Limb (tissue), 2 donors: ENCODE measurements around the gene FAM13B.
"Not testable (repeated sequence)": the region's sequence is repeated elsewhere in the genome, so short reads cannot be mapped to it uniquely, and the experiment has no call there.

ENCODE experiments used
- DNase-seq, 2 donors: peaks; one replicate each; pipeline ENCODE4 v3.0.0-alpha.2; 2016; ENCODE audit errors: extremely low spot score in 2 of 2

The FAM13B gene

DNA sequence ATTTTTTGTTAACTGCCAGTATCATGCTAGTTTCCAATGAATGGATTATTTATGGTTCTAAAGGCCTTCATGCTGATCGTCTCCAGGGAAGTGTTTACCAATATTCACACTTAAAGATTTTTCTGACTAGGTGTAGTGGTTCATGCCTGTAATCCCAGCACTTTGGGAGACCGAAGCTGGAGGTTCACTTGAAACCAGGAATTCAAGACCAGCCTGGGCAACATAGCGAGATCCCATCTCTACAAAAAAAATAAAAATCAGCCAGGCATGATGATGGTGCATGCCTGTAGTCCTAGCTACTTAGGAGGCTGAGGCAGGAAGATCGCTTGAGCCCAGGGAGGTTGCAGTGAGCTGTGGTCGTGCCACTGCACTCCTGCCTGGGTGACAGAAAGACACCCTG, 43.5 kb downstream of the FAM13B start:
- DNase-seq = no peak

DNA sequence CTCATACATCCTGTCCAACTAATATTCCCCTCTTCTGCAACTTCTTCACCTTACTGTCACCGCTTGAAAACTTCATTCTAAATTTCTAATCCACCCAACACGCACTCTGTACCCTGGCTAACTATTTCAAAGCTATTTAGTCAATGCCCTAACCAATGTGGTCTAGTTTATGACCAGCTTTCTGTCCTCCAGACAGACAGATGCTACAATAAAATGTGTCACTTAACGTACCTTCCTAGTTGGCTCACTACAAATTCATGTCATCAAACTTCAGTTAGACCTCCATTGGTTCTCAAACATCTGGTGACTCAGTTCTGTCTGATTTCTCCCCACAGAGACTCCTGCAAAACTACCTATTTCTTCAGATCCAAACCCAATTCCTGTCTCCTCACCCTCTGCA, 57.7 kb downstream of the FAM13B start:
- DNase-seq = no peak

DNA sequence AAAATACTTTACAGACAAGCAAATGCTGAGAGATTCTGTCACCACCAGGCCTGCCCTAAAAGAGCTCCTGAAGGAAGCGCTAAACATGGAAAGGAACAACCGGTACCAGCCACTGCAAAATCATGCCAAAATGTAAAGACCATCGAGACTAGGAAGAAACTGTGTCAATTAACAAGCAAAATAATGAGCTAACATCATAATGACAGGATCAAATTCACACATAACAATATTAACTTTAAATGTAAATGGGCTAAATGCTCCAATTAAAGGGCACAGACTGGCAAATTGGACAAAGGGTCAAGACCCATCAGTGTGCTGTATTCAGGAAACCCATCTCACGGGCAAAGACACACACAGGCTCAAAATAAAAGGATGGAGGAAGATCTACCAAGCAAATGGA, 62.5 kb downstream of the FAM13B start:
- not testable (repeated sequence) for DNase-seq

DNA sequence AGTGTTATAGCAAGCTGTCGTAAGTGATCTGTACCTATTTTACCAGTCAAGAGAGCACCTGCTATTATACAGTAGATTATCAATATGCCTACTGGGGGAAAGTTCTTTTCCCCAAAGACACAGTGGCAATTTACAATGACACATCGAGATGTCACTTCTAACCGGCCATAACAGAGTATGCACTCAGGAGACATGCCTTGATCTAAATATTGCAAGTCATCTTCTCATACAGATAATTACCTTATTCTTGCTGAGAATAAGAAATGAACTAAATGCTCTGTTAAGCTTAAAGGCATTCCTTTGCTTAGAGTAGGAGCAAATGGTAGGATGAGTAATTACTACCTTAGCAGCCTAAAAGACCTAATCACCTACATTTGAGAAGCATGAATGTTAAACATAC, 72.1 kb downstream of the FAM13B start:
- DNase-seq = no peak

DNA sequence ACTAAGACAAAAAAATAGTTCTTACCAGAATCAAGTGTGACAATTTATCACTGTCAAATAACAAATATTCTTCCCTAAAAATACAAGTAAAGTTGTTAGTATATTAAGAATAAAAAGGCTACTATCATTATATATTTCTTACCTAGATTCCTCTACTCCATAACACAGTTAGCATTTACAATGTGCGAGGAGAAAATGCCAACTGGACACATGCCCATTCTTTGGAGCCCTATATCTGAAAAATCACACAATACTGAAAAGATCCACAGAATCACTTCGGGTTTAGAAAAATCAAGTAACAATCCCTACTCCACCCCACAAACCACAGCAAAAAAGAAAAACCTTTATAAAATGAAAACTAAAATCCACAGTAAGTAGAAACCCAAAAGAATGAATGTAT, 72.7 kb downstream of the FAM13B start:
- no peak for DNase-seq

DNA sequence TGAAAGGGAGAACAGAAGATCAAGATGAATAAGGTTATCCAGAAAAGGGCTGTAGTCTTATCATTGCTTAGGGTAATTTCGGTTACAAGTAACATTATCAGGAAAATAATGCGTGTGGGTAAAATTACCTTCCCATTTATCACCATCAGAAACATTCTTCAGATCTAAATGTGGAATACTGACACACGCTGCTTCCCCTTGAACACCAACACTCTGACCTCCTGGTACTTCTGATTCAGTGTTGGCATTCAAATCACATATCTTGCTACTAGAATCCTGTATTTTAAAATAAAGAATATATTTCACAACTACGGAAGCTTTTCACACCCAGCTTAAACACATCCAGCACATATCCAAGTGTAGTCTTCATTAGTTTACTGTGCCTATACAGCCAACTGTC, 73.4 kb downstream of the FAM13B start:
- no peak for DNase-seq

DNA sequence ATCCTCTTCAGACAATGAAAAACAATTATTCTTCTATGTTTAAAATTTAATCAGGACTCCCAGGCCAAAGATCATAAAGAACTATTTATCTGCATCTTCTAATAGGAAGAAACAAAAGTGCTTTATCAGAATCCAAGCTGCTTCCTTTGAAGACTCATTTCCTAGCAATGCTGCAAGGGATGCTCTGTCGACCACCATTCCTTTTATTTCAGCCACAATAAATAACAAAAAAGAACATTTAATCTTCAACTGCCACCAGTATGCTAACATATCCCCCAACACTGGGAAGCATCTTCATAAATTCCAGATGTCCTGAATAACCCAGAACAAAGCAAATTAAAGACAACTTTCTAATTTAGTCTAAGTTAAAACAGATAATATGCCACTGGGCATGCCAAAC, 74.9 kb downstream of the FAM13B start:
- DNase-seq = no peak

DNA sequence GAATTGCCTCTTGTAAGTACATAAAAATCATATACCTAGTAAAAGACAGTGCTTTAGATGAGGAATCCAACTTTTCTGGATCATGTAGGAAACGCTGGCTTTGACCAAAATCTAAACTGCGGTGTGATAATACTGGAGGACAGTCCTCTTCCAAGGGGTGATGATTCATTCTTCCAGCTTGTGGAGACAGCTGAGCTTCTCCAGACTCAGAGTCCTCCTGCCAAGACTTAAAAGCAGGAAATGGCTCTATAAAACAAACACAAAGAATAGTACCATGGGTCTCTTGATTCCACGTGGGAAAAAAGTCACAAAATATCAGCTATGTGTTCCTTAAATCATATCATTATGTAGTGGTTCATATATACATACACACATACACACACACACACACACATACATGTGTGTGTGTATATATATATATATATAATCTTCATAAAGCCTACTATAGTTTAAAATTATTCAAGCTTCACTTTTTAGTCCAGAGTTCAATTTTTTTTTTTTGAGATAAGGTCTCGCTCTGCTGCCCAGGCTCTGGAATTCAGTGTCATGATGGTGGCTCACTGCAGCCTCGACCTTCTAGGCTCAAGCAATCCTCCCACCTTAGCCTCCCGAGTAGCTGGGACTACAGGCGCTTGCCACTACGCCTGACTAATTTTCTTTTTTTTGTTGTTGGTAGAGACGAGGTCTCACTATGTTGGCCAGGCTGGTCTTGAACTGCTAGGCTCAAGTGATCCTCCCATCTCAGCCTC, 78.6 kb downstream of the FAM13B start:
- DNase-seq = peak in 1 of 2 donors; percentile 13

DNA sequence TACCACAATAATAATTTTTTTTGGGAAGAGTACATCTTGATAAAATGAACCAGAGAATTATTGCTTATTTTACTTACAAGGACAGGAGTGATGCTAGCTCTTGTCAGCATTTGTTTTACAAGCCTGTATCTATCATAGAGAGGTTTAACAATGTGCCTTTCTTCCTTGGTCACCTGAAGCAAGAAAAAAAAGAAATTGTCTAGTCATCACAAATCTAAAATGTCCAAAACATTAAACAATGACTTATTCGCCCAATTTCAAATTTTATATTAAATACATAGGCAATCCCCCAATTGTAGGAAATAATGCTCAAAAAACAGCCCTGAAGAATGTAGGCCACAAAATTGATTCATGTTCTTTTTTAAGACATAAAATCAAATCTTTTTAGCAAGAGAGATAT, 87.1 kb downstream of the FAM13B start:
- DNase-seq = no peak

DNA sequence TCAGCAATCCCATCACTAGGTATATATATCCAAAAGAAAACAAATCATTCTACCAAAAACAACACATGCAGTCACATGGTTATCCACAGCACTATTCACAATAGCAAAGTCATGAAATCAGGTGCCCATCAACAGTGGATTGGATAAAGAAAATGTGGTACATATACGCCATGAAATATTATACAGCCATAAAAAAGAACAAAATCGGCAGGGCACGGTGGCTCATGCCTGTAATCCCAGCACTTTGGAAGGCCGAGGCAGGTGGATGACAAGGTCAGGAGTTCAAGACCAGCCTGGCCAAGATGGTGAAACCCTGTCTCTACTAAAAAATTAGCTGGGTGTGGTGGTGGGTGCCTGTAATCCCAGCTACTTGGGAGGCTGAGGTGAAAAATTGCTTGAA, 88.6 kb downstream of the FAM13B start:
- not testable (repeated sequence) for DNase-seq

DNA sequence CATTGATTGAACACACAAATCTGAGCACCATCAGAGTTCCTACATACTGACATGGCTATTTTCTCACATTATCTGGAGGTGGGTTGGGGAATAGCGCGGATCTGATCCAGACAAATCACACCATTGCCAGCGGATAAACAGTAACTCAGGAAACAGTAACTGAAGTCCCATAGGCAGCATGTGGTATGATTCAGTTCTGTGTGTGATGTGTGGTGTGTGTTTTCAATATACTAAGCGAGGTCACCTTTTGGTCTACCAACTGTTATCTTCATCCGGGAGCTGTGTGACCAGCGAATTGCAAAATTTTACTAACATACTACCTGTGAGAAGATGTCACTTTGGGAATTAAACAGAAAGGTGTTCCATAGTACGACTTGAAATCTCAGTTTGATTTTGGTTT, 93.5 kb downstream of the FAM13B start:
- no peak for DNase-seq

DNA sequence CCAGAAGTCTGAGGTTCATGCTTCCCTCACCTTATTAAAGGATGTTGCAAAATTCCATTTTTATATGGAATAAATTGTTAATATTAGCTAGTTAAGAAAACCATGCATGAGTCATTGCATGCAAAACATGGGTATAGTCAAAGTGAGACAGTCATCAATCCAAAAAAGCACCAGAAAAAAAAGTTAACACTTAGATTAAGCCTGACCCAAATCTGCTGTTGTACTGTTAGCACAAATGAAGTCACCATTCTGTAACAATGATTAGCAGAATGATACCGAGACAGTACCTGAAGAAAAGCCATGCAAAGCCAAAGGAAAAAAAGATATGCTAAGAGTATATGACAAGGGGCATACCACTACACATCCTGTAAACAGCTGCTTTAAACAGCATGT, 94.1 kb downstream of the FAM13B start:
- DNase-seq = no peak

DNA sequence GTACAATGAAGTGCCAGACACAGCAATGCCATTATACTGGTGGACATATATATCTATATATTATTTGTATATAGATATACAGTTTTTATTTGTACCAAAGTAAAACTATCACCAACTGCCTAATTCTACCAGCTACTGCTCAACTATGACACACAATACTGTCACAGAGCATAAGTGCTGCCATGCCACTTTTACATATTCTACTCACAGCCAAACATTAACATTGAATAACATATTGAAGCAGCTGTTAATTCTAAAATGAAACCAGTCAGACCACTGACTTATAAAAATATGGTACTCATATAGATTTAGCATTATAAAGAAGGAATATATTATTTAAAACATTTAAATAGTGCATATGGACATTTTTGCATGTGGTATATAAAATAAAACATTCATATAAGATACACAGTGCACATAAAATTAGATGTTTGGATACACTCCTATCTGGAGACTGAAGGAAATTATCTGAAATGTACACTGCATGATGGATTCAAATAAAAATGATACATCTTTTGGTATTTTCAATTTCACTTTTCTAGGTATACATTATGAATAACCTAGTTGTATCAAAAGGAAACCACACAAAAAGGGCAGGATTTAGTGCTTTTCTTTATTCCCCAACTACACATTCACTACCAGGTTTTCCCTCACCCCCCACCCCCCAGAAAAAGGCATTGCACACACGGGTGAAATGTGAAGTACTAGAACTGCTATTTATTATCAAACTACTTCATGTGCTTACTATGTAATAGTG, 94.7 kb downstream of the FAM13B start:
- no peak for DNase-seq

DNA sequence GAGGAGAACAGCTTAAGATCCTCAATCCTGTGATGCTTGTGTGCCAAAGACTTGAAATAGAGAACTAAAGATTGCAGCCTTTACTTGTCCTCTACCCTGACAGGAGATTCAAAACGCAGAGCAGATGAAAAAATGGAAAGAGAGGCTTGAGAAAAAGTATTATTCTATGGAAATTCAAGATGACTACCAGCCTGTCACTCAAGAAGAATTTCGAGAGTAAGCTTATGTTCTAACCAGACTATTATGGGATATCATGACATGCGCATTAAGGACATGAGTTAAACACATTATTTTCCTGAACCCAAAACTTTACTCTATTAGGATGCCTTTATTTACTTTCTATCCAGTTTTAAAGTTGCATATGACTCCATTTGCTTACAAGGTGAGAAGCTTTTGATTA, 97.2 kb downstream of the FAM13B start:
- DNase-seq = no peak

DNA sequence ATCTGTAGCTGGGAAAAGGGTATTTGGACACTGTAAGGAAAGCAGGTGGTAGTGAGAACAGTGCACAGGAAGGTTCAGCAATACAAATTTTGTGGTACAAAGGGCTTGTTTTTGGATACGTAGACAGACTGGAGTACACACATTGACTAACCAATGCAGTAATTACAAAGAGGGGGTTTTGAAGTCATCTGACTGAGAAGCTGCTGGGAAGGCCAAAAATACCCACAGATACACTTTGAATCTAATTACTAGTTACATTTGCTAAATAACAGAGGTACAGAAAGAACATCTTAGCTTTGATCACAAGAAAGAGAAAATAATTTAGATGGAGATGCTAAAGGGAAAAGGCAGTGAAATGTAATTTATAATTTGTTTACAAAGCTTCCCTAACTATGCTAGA, 97.7 kb downstream of the FAM13B start:
- no peak for DNase-seq

DNA sequence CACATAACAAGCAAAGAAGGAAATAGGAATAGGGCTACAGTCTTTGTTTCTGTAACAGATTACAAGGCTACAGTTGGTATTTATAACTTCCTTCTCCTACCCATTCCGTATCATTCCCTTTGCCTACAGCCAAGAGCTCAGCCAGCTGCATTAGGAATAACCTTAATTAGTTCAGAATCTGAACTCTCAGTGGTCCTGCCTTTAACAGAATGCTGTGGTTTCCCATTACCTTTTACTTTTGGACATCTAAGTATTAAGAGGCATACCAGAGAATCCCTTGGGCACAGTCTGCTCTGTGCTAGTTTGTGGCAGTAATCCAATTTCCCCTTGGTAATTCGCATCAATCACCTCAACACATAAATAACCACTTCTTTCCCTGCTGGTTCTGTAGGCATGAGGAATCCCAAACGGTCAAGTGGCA, 99.4 kb downstream of the FAM13B start:
- peak in 1 of 2 donors; percentile 14 for DNase-seq

DNA sequence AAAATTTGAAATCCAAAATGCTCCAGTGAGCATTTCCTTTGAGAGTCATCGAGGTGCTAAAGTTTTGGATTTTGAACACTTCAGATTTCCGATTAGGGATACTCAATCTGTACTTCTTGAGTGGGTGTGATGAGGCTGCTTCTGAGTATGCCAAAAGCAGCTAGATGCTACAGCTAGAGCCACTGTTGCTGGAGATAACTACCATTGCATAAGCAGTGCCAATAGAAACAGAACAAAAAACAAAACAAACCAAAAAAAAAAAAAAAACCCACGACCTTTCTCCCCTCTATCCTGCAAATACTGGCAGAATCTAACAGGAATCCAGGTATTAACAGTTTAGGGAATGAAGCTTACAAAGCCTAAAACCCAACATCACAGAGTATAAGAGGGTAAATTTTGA, 100.1 kb downstream of the FAM13B start:
- DNase-seq = no peak

DNA sequence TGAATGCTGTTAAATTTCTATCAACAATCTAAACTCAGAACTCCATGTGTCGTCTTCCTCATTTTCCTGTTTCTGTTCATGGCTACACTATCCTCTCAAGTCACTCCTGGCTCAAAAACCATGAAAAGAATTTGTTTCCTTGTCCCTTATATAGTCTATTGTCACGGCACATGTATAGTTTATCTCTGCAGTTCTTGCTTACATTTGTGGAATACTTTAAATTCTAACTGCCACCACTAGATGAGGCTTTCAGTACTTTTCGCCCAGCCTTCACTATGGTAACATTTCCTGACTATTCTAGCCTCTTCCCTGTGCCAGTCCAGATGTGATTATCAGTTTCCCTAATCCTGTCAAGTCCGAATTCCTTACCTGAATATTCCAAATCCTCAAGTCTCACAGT, 109.0 kb downstream of the FAM13B start:
- DNase-seq = no peak

DNA sequence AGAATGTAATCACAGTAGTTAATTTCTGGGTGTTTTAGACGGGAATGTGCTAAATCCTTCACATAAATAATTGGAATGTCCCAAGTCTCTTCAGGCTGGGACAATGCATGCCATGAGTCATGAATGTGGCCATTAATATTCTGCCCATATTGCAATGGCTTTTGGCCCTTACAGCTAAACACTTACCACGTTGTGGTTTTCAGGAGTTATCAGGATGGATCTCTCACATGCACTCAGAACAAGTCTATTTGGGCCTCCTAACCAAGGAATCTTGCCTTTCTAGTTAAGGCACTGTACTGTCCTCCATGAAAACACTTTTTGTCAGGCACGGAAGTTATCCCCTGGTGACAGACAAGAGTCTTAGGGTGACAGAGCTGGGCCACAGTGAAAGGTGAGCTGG, 110.9 kb downstream of the FAM13B start:
- no peak for DNase-seq

DNA sequence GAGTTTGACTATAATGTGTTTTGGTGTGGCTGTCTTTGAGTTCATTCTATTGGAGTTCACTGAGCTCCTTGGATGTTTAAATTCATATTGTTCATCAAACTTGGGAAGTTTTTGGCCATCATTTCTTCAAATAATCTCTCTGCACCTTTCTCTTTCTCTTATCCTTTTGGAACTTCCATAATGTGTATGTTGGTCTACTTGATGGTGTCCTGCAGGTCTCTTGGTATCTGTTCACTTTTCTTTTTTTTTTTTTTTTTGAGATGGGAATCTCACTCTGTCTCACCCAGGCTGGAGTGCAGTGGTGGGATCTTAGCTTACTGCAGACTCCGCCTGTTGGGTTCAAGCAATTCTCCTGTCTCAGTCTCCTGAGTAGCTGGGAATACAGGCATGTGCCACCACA, 116.0 kb downstream of the FAM13B start:
- no peak for DNase-seq

DNA sequence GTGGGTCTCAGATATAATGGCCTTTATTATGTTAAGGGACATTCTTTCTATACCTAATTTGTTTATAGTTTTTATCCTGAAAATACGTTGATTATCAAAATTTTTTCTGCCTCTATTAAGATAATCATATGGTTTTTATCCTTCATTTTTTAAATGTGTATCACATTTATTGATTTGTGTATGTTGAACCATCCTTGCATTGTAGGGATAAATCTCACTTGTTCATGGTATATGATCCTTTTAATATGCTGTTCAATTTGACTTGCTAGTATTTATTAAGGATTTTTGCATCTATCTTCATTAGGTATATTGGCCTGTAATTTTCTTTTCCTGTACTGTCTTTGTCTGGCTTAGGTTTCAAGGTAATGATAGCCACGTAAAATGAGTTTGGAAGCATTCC, 118.1 kb downstream of the FAM13B start:
- no peak for DNase-seq

DNA sequence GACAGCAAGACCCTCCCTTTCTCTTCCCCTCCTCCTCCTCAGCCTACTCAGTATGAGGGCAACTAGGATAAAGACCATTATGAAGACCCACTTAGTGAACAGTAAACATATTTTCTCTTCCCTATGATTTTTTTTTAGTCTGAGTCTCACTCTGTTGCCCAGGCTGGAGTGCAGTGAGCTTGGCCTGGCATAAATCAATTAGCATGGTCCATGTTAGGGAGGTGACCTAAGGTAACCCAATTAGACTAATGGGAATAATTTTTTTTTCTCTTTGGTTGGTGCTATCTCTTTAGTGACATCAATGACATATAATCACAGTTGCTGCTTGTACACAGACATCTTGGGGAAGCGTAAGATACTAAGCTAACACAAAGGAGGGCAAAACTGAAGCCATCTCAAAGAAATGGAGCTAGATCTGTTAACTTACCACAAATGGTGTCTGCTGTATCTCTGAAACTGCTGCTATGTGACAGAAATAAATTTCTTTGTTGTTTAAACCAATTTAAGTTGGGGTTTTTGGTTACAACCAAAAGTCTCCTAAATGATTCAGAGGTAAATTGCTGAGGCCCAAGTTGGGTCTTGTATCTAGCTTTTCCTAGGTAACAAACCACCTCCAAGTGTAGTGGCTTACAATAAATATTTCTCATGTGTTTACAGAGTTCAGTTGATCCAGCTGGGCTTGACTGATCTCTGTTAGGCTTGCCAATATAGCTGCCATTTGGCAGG, 130.3 kb downstream of the FAM13B start:
- DNase-seq = no peak
